Endometrial microvascular endothelial cells (primary cell): Measurements from ENCODE around the gene NR2F1. TPM values are rescaled to one million over a fixed set of nuclear protein-coding genes. Genes with fewer than 3 reads are reported as not detected.

ENCODE experiments used
- in situ Hi-C: cut with HindIII; loops from 2 replicates; pipeline ENCODE4 v1.10.0; 2017; ENCODE audit warnings: low sequenced_read_pairs, low pct_unique_long_range_greater_than_20kb; ENCODE audit errors: inconsistent ontology term
- total RNA-seq: library from RNA; depleted of rRNA; stranded (reverse); fragments of >200 nt; gene quantifications from one replicate; pipeline ENCODE4 v1.2.3, GENCODE V29; 2015; ENCODE audit errors: inconsistent ontology term

NR2F1 gene
- total RNA-seq, 1 donor from 2014 or later: 25.0 TPM

GRCh38 chr5:93587597-93588351 lies 4.8 kb downstream of the NR2F1 start:
- in situ Hi-C loops: loop anchor here (25.0 kb wide), 1 partner anchor 675 kb away; no protein-coding TSS in a partner anchor

GRCh38 chr5:93588352-93589151 lies 5.5 kb downstream of the NR2F1 start:
- in situ Hi-C loops: loop anchor here (25.0 kb wide), 1 partner anchor 676 kb away; no protein-coding TSS in a partner anchor

- in situ Hi-C loops: loop anchor here (25.0 kb wide), 1 partner anchor 677 kb away; no protein-coding TSS in a partner anchor
These were observed 6.3 kb downstream of the NR2F1 start for GRCh38 chr5:93589152-93589828.

- in situ Hi-C loops: loop anchor here (25.0 kb wide), 1 partner anchor 678 kb away; no protein-coding TSS in a partner anchor
These were observed 6.8 kb downstream of the NR2F1 start for GRCh38 chr5:93589829-93590215.

GRCh38 chr5:93590493-93590892 lies 7.5 kb downstream of the NR2F1 start:
- in situ Hi-C loops: loop anchor here (25.0 kb wide), 1 partner anchor 678 kb away; no protein-coding TSS in a partner anchor

GRCh38 chr5:93591323-93591945 lies 8.4 kb downstream of the NR2F1 start:
- in situ Hi-C loops: loop anchor here (25.0 kb wide), 1 partner anchor 679 kb away; no protein-coding TSS in a partner anchor

GRCh38 chr5:93592883-93593282 lies 9.9 kb downstream of the NR2F1 start:
- in situ Hi-C loops: loop anchor here (25.0 kb wide), 1 partner anchor 681 kb away; no protein-coding TSS in a partner anchor

GRCh38 chr5:93593476-93594131 lies 10.6 kb downstream of the NR2F1 start:
- in situ Hi-C loops: loop anchor here (25.0 kb wide), 1 partner anchor 681 kb away; no protein-coding TSS in a partner anchor

- in situ Hi-C loops: loop anchor here (25.0 kb wide), 1 partner anchor 683 kb away; no protein-coding TSS in a partner anchor
These were observed 11.8 kb downstream of the NR2F1 start for GRCh38 chr5:93594591-93595419.

- in situ Hi-C loops: loop anchor here (25.0 kb wide), 1 partner anchor 683 kb away; no protein-coding TSS in a partner anchor
These were observed 12.6 kb downstream of the NR2F1 start for GRCh38 chr5:93595420-93596147.

- in situ Hi-C loops: loop anchor here (25.0 kb wide), 1 partner anchor 684 kb away; no protein-coding TSS in a partner anchor
These were observed 13.3 kb downstream of the NR2F1 start for GRCh38 chr5:93596310-93596675.

- in situ Hi-C loops: loop anchor here (25.0 kb wide), 1 partner anchor 685 kb away; no protein-coding TSS in a partner anchor
These were observed 13.9 kb downstream of the NR2F1 start for GRCh38 chr5:93596676-93597490.

- in situ Hi-C loops: loop anchor here (25.0 kb wide), 1 partner anchor 686 kb away; no protein-coding TSS in a partner anchor
These were observed 15.3 kb downstream of the NR2F1 start for GRCh38 chr5:93598091-93599000.

GRCh38 chr5:93599001-93599379 lies 16.0 kb downstream of the NR2F1 start:
- in situ Hi-C loops: loop anchor here (25.0 kb wide), 1 partner anchor 687 kb away; no protein-coding TSS in a partner anchor
